ENCODE results near the gene SH3RF3.

GRCh38 chr2:109433486-109433885 lies 304.5 kb downstream of the SH3RF3 start:
- TF ChIP-seq YY1 (IDR thresholded peaks at IDR 0.05; ENCODE audit: low read depth, low read length), result no peak
- TF ChIP-seq EED (IDR thresholded peaks at IDR 0.05; ENCODE audit: low read depth), result no peak
- no peak for TF ChIP-seq EZH2 (IDR thresholded peaks at IDR 0.05; ENCODE audit: borderline replicate concordance, control insufficient read depth, low read depth, low read length)
- no peak for TF ChIP-seq ATF7 (IDR thresholded peaks at IDR 0.05; ENCODE audit: low read depth)
- no peak for TF ChIP-seq CTCF (IDR thresholded peaks at IDR 0.05 in 2 of 3, conservative IDR thresholded peaks at IDR 0.05 in 1 of 3; ENCODE audit: control insufficient read depth in 2 of 3, extremely low read depth in 1 of 3, insufficient read depth in 1 of 3, low read depth in 3 of 3, low read length in 3 of 3)
- TF ChIP-seq NFXL1 (IDR thresholded peaks at IDR 0.05; ENCODE audit: borderline replicate concordance), result no peak
- TF ChIP-seq POLR2AphosphoS5 (IDR thresholded peaks at IDR 0.05; ENCODE audit: low read length), result no peak
- TF ChIP-seq RFX5 (IDR thresholded peaks at IDR 0.05; ENCODE audit: low read depth, low read length), result no peak
- no peak for TF ChIP-seq SUPT20H (IDR thresholded peaks at IDR 0.05; ENCODE audit: borderline replicate concordance, control insufficient read depth, low read depth, low read length)
- no peak for TF ChIP-seq POLR2A (IDR thresholded peaks at IDR 0.05; ENCODE audit: low read depth, low read length)
- no peak for TF ChIP-seq SP1 (IDR thresholded peaks at IDR 0.05; ENCODE audit: low read depth, low read length)

Data from GM12878 (cell line).